ENCODE measurements around the gene NFIC.

DNA sequence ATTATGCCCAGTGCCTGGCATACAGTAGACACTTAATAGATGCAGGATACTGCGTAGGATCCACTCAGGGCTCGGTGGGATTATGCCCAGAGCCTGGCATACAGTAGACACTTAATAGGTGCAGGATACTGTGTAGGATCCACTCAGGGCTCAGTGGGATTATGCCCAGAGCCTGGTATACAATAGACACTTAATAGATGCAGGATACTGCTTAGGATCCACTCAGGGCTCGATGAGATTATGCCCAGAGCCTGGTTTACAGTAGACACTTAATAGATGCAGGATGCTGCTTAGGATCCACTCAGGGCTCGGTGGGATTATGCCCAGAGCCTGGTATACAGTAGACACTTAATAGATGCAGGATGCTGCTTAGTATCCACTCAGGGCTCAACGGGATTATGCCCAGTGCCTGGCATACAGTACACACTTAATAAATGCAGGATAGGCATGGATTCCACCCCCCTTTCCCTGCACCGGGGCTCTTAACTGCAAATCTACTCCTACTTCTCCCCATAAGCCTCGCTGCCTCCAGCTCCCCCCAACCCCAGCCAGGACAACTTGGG lies 89.1 kb downstream of the NFIC start:
- TF ChIP-seq, protein P1, sequence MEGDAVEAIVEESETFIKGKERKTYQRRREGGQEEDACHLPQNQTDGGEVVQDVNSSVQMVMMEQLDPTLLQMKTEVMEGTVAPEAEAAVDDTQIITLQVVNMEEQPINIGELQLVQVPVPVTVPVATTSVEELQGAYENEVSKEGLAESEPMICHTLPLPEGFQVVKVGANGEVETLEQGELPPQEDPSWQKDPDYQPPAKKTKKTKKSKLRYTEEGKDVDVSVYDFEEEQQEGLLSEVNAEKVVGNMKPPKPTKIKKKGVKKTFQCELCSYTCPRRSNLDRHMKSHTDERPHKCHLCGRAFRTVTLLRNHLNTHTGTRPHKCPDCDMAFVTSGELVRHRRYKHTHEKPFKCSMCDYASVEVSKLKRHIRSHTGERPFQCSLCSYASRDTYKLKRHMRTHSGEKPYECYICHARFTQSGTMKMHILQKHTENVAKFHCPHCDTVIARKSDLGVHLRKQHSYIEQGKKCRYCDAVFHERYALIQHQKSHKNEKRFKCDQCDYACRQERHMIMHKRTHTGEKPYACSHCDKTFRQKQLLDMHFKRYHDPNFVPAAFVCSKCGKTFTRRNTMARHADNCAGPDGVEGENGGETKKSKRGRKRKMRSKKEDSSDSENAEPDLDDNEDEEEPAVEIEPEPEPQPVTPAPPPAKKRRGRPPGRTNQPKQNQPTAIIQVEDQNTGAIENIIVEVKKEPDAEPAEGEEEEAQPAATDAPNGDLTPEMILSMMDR (IDR thresholded peaks at IDR 0.05; ENCODE audit: poor library complexity): no peak
- TF ChIP-seq EZH2 (IDR thresholded peaks at IDR 0.05; ENCODE audit: borderline replicate concordance): no peak
- no peak for TF ChIP-seq EZH2phosphoT487 (IDR thresholded peaks at IDR 0.05; ENCODE audit: low read depth, severe bottlenecking, unreplicated experiment)
